AG10803 (cell line): ENCODE data around the gene CD99.
A peak's percentile ranks its signal among the peaks of the same experiment; 100 is the strongest.
"Not testable (repeated sequence)": the region's sequence is repeated elsewhere in the genome, so short reads cannot be mapped to it uniquely, and the experiment has no call there.

Experiments used
- DNase-seq: peaks from one replicate; pipeline ENCODE4 v3.0.0; 2010; ENCODE audit warnings: low read depth
- H3K4me3 ChIP-seq: 2 replicates; pipeline ENCODE4 v1.5.1; 2011; ENCODE audit warnings: mild to moderate bottlenecking, low read length, control low read depth
- CTCF ChIP-seq: conservative IDR thresholded peaks from 2 replicates; pipeline ENCODE4 v1.5.1; 2011; ENCODE audit warnings: mild to moderate bottlenecking, low read length, control low read depth, inconsistent platforms

The CD99 gene

GRCh38 chrX:2662586-2662985, 28.5 kb upstream of the CD99 start:
- no peak for TF ChIP-seq CTCF
- DNase-seq: no peak
- H3K4me3 ChIP-seq: no peak overlapping the region

- DNase-seq: peak; percentile 81
- no peak overlapping the region for H3K4me3 ChIP-seq
- TF ChIP-seq CTCF: no peak
These were observed 26.6 kb upstream of the CD99 start for GRCh38 chrX:2664502-2664901.

- no peak for TF ChIP-seq CTCF
- no peak overlapping the region for H3K4me3 ChIP-seq
- no peak for DNase-seq
These were observed 25.4 kb upstream of the CD99 start for GRCh38 chrX:2665387-2666304.

- H3K4me3 ChIP-seq: no peak overlapping the region
- TF ChIP-seq CTCF: no peak
- DNase-seq: peak; percentile 24
These were observed 24.6 kb upstream of the CD99 start for GRCh38 chrX:2666491-2666890.

- TF ChIP-seq CTCF: no peak
- no peak for DNase-seq
- no peak overlapping the region for H3K4me3 ChIP-seq
These were observed 20.1 kb upstream of the CD99 start for GRCh38 chrX:2670978-2671377.

GRCh38 chrX:2672084-2672483, 19.0 kb upstream of the CD99 start:
- TF ChIP-seq CTCF: no peak
- no peak overlapping the region for H3K4me3 ChIP-seq
- no peak for DNase-seq

GRCh38 chrX:2673611-2674010, 17.5 kb upstream of the CD99 start:
- TF ChIP-seq CTCF: no peak
- no peak for DNase-seq
- no peak overlapping the region for H3K4me3 ChIP-seq

- H3K4me3 ChIP-seq, DNase-seq: not testable (repeated sequence)
These were observed 15.4 kb upstream of the CD99 start for GRCh38 chrX:2675657-2676200.
